GM18951 (cell line): ENCODE data around the gene TGM5.
A peak's percentile ranks its signal among the peaks of the same experiment; 100 is the strongest.

Source experiments
- POLR2A ChIP-seq: IDR thresholded peaks from 4 replicates; pipeline ENCODE4 v1.6.1; 2011; ENCODE audit warnings: mild to moderate bottlenecking; ENCODE audit not compliant: insufficient read length, insufficient read depth; ENCODE audit errors: extremely low read depth
- in situ Hi-C: fragments of 300-500 bp; cut with MboI; formaldehyde crosslinking; loops from one replicate; pipeline ENCODE4 v1.12.0; 2022; ENCODE audit warnings: low sequenced_read_pairs, mixed read lengths, inconsistent platforms; ENCODE audit not compliant: unreplicated experiment

Gene TGM5

DNA sequence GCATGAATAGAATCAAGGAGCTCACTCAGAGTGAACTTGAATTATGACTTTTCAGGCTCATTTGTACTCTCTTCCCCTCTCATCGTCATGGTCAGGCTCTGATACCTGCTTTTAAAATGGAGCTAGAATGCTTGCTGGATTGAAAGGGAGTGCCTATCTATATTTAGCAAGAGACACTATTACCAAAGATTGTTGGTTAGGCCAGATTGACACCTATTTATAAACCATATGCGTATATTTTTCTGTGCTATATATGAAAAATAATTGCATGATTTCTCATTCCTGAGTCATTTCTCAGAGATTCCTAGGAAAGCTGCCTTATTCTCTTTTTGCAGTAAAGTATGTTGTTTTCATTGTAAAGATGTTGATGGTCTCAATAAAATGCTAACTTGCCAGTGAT, 71.9 kb downstream of the TGM5 start:
- TF ChIP-seq POLR2A = no peak
- in situ Hi-C loops = no loop called here

DNA sequence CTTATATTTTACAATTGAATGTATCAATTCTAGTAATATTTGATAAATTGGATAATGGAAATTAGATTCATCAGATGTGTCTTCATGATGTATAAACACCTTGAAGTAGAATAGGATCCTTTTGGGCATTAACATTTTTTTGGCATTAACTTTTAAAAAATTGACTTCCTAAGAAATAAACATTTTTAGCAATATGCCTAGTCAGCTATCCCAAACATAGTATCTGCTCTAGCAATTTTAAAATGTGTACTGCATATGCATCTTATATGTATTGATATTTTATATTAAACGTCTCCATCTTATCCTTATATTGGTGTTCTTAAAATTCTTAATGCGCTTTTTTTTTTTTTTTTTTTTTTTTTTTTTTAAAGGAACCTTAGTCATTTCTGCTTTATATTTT, 73.0 kb downstream of the TGM5 start:
- in situ Hi-C loops = no loop called here
- no peak for TF ChIP-seq POLR2A

DNA sequence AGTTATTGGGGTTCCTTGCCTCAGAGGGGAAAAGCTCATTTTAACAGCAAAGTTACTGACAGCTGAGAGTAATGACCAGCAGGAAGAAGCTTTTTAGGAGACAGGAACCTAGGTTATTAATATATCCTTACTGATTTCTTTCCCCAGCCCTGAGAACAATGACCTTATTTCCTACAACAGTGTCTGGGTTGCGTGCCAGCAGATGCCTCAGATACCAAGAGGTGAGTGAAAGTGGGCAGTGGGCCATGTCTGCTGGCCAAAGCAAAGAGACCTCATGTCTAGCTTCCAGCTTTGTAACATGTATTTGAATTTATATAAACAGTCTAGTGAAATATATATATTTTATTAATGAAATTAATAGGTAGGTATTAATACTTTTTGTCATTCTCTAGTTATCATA, 76.5 kb downstream of the TGM5 start:
- TF ChIP-seq POLR2A = no peak

DNA sequence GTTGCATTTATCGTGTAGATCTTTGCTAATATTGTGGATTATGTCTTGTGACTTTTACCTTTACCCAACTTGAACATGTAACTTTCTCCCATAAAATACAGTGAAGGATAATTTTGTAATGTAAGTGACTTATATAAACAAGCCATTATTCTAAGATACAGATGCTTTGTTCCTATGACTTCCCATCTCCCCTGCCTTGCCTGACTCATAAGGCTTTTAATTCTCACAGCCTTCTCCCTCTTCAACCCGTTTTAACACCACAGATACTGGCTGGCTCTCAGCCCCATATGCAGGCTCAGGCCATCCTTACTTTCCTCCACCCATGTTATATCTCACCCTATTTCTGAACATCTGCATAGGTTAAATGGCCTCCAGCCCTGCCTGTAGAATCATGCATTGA, 77.4 kb downstream of the TGM5 start:
- TF ChIP-seq POLR2A = no peak
- in situ Hi-C loops = no loop called here

More for the DNA sequence above, 76.5 kb downstream of the TGM5 start:
- in situ Hi-C loops = no loop called here

DNA sequence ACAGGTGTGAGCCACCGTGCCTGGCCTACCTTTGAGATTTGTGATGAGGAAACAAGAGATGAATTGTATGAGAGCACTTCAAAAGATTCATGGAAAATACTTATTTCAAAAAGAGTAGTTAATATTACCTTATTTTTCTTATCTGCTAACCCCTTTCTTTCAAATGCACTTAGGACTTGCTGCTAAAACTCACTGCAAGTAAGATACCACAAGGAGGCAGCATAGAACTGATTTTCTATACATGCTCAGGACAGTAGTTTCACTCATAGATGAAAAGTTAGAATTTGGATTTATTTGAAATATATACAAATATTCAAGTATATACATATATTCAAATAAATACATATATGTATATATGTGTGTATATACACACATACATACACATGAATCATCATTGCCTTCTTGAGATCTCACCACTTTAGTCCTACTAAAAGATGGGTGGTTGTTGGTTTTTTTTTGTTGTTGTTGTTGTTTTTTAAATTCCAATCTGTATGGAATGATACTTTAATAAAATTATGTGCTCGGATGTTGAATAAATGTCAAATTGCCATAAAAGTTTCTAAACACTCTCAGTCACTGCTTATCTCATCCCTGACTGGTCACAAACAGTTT, 79.1 kb downstream of the TGM5 start:
- in situ Hi-C loops = no loop called here
- TF ChIP-seq POLR2A = no peak

DNA sequence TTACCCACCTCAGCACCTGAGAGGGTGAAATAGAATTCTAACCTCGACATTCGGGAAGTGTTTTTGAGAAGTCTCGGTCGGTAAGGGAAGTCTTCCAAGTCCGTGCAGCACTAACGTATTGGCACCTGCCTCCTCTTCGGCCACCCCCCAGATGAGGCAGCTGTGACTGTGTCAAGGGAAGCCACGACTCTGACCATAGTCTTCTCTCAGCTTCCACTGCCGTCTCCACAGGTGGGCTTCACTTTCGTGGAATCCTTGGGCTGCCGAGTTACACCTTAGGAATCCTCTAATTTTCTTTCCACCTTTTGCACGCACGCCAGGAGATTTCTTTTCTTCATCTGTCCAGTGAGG, 80.8 kb downstream of the TGM5 start:
- TF ChIP-seq POLR2A = no peak
- in situ Hi-C loops = no loop called here

DNA sequence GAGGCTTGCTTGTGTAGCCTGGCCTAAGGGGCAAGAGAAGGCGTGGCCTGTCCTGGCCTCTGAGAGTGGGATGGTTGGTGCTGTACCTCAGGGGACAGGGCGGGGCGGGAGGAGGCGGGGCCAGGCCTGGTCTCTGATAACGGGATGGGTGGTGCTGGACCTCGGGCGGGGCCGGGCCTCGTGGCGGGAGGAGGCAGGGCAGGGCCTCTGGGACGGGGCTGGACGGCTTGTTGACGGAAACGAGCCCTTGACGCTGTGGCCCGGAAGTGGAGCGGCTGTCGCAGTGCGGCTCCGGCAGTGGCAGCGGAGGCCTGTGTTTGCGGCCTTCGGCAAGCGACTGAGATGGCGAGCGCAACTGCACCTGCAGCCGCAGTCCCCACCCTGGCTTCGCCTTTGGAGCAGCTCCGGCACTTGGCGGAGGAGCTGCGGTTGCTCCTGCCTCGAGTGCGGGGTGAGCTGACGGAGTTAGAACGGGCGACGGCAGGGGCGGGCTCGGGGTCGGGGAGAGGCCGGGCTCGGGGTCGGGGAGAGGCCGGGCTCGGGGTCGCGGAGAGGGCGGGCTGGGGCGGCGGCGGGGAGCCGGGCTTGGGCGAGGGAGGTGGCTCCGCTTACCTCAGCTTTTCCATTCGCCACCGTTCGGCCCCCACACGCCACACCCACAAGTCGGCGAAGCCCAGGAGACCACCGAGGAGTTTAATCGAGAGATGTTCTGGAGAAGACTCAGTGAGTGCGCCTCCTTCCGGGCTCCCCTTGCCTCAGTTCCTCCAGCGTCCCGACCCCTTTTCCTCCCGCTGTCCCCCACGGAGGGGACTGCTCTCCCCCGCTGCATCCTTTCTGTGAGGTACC, 81.3 kb downstream of the TGM5 start, which contains the start of gene CCNDBP1:
CCNDBP1 (plus strand) TSS at position 247 of the 846 bp plus-strand sequence; CDS start at position 343, 96 bp downstream.
- TF ChIP-seq POLR2A = peak; percentile 91
- in situ Hi-C loops = no loop called here

DNA sequence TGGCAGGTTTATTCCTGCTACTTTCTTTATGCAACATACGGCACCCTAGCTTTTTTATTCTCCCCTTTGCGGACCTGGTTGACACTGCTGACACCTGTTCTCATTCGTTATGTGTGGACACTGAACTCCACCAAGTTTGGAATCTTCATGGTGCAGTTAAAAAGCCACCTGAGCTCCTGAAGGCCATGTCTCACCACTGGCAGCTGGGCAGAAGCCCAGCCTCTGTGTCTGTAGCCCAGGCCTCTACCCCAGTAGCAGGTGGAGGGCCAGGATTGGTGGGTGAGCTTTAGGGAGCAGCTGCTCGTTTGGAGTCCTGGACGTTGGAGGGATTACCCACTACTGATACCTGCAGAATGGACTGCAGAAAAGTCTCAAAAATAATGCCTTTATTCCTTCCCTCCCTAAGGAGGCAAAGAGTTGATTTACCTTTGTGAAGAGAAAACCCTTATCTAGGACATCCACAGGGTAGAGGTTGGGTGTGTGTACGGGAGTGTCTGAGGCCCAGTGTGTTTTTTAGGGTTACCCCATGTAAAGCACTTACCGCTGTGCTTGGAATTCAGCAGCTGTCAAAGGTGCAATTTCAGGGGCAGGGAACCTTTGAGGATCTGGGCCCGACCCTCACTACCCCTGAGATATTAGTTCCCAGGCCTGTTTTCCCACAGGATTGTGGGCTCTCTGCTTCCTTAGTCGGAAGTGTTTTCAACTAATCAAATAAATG, 82.2 kb downstream of the TGM5 start:
- no peak for TF ChIP-seq POLR2A
- in situ Hi-C loops = no loop called here

DNA sequence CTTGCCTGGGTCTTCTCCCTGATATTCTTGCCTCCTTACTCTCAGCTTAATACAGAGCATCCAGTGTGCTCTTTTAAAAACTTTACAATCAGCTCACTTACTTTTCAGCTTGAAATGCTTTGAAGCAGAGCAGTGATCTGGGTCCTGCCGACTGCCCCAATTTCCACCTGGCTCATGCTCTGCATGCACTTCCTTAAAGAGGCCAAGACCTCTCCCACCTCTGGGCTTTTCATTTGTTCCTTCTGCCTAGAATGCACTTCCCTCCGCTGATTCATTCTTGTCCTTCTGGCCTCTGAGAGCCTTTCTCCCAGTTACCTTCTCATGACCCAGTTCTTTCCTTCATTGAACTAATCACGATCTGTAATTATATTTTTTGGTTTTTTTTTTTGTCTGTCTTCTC, 83.5 kb downstream of the TGM5 start:
- in situ Hi-C loops = no loop called here
- no peak for TF ChIP-seq POLR2A
